GM19438 (cell line): ENCODE results near the gene MEI1.
"Not testable (repeated sequence)": the region's sequence is repeated elsewhere in the genome, so short reads cannot be mapped to it uniquely, and the experiment has no call there.

Source experiments
- ATAC-seq: cut with Tn5 transposase; IDR thresholded peaks from one replicate; pipeline ENCODE4 v1.9.1; 2021; ENCODE audit warnings: low read depth; ENCODE audit not compliant: unreplicated experiment

MEI1 gene

GRCh38 chr22:41699264-41700107 lies at the start of gene MEI1:
TSS of gene MEI1 (plus strand) at chr22:41699503. CDS start at chr22:41699539, 36 bp downstream.
- ATAC-seq: no peak

GRCh38 chr22:41650229-41650628 lies 49.1 kb upstream of the MEI1 start:
- ATAC-seq: no peak

GRCh38 chr22:41650821-41651220 lies 48.5 kb upstream of the MEI1 start:
- no peak for ATAC-seq

- no peak for ATAC-seq
Observed at GRCh38 chr22:41654322-41654721, 45.0 kb upstream of the MEI1 start.

GRCh38 chr22:41656556-41656955 lies 42.7 kb upstream of the MEI1 start:
- no peak for ATAC-seq

- no peak for ATAC-seq
Observed at GRCh38 chr22:41657709-41658108, 41.6 kb upstream of the MEI1 start.

GRCh38 chr22:41658869-41659268 lies 40.4 kb upstream of the MEI1 start:
- ATAC-seq: no peak

GRCh38 chr22:41659941-41660340 lies 39.4 kb upstream of the MEI1 start:
- ATAC-seq: no peak

- ATAC-seq: no peak
Observed at GRCh38 chr22:41660416-41660815, 38.9 kb upstream of the MEI1 start.

GRCh38 chr22:41661088-41661487 lies 38.2 kb upstream of the MEI1 start:
- no peak for ATAC-seq

- ATAC-seq: no peak
Observed at GRCh38 chr22:41661713-41662112, 37.6 kb upstream of the MEI1 start.

GRCh38 chr22:41663594-41663993 lies 35.7 kb upstream of the MEI1 start:
- ATAC-seq: not testable (repeated sequence)

GRCh38 chr22:41664490-41664889 lies 34.8 kb upstream of the MEI1 start:
- ATAC-seq: no peak

GRCh38 chr22:41664951-41665350 lies 34.4 kb upstream of the MEI1 start:
- ATAC-seq: no peak

- ATAC-seq: no peak
Observed at GRCh38 chr22:41668971-41669911, 30.1 kb upstream of the MEI1 start.

GRCh38 chr22:41672096-41672495 lies 27.2 kb upstream of the MEI1 start:
- ATAC-seq: not testable (repeated sequence)

- no peak for ATAC-seq
Observed at GRCh38 chr22:41672780-41673509, 26.4 kb upstream of the MEI1 start.

- no peak for ATAC-seq
Observed at GRCh38 chr22:41674846-41675340, 24.4 kb upstream of the MEI1 start.

GRCh38 chr22:41676134-41676533 lies 23.2 kb upstream of the MEI1 start:
- ATAC-seq: no peak

GRCh38 chr22:41681616-41682015 lies 17.7 kb upstream of the MEI1 start:
- no peak for ATAC-seq
